ENCODE data around the gene FGF2.
"Not testable (repeated sequence)": the region's sequence is repeated elsewhere in the genome, so short reads cannot be mapped to it uniquely, and the experiment has no call there.

The FGF2 gene

GRCh38 chr4:122921300-122921699 is 94.7 kb downstream of the FGF2 start:
- in situ Hi-C loops (cut with MboI; ENCODE audit: low sequenced_read_pairs): no loop called here

- in situ Hi-C loops (cut with MboI; ENCODE audit: low sequenced_read_pairs): no loop called here
Measured at GRCh38 chr4:122921971-122922876, 95.6 kb downstream of the FGF2 start, which contains the start of gene NUDT6. NUDT6 (minus strand) TSS chr4:122922597; CDS start chr4:122922572, 25 bp downstream.

- in situ Hi-C loops (cut with MboI; ENCODE audit: low sequenced_read_pairs): no loop called here
Measured at GRCh38 chr4:122922877-122923511, 96.4 kb downstream of the FGF2 start.

GRCh38 chr4:122928930-122929329 is 102.3 kb downstream of the FGF2 start:
- in situ Hi-C loops (cut with MboI; ENCODE audit: low sequenced_read_pairs): no loop called here

- in situ Hi-C loops (cut with MboI; ENCODE audit: low sequenced_read_pairs): no loop called here
Measured at GRCh38 chr4:122930862-122931261, 104.2 kb downstream of the FGF2 start.

- in situ Hi-C loops (cut with MboI; ENCODE audit: low sequenced_read_pairs): no loop called here
Measured at GRCh38 chr4:122932763-122933162, 106.1 kb downstream of the FGF2 start.

GRCh38 chr4:122945136-122945535 is 118.5 kb downstream of the FGF2 start:
- in situ Hi-C loops (cut with MboI; ENCODE audit: low sequenced_read_pairs): not testable (repeated sequence)

GRCh38 chr4:122946142-122946541 is 119.5 kb downstream of the FGF2 start:
- in situ Hi-C loops (cut with MboI; ENCODE audit: low sequenced_read_pairs): no loop called here
